ENCODE data around the gene OSBPL5.

The OSBPL5 gene

DNA sequence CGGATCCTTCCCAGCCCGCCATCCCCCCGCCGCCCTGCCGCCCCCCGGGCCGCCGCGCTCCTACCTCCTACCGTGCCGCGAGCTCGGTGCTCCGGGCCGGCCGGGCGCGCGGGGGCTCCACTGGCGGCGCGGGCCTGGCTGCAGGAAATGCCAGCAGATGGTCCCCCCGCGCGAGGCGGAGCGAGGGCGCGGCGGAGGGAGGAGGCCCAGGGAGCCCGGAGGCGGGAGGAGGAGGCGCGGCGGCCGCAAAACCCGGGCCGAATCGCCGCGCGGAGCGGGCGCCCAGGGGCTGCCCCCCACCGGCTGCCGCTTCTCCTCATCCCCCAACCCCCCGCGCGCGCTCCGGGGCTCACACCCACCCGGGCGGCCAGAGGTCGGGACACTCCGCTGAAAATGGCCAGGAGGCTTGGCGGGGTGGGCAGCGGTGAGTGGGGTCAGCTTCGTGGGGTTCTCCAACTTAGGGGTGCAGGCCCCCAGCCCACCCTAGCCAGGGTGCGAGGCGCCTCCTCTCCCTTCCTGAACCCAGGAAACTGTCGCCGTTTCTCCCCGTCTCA lies at the start of gene OSBPL5:
TSS of gene OSBPL5 (minus strand) at position 159 of the 554 bp plus-strand sequence. CDS start 36,162 bp downstream, outside the sequence.
- DNase-seq (ENCODE audit: low read depth in 2 of 2), result peak in 1 of 2 donors; percentile 28

GRCh38 chr11:3214420-3214699 lies 49.2 kb upstream of the OSBPL5 start:
- no peak for DNase-seq (ENCODE audit: low read depth in 2 of 2)

GRCh38 chr11:3213659-3214419 lies 48.7 kb upstream of the OSBPL5 start:
- no peak for DNase-seq (ENCODE audit: low read depth in 2 of 2)

DNA sequence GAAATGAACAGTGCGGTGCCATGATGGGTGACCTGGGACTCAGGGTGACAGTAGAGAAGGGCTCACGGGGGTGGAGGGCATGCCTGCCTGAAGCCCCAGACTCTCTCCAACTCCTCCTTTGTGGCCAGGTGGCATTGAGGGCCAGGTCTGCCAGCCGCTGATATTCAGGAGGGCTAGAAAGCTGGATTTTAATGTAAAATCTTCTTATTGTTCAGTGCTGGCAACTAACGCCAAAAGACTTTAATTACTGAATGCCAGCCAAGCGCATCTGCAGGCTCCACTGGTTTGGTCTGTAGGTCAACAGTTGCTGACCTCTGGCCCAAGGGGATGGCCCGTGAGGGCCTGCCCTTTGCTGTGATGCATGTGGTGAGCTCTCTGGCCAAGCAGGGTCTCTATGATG lies 43.2 kb upstream of the OSBPL5 start:
- no peak for DNase-seq (ENCODE audit: low read depth in 2 of 2)

- DNase-seq (ENCODE audit: low read depth in 2 of 2), result no peak
Measured at GRCh38 chr11:3207526-3208189, 42.5 kb upstream of the OSBPL5 start.

DNA sequence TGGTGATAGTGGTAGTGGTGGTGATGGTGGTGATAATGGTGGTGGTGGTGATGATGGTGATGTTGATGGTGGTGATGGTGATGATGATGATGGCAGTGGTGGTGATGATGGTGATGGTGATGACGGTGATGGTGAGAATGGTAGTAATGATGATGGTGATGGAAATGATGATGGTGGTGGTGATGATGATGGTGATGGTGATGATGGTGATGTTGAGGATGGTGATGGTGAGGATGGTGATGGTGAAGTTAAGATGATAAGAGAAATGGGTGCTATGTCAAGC lies 41.8 kb upstream of the OSBPL5 start:
- no peak for DNase-seq (ENCODE audit: low read depth in 2 of 2)

- DNase-seq (ENCODE audit: low read depth in 2 of 2), result no peak
Measured at GRCh38 chr11:3206156-3206921, 41.2 kb upstream of the OSBPL5 start.

GRCh38 chr11:3205261-3206155 lies 40.4 kb upstream of the OSBPL5 start:
- DNase-seq (ENCODE audit: low read depth in 2 of 2), result no peak

DNA sequence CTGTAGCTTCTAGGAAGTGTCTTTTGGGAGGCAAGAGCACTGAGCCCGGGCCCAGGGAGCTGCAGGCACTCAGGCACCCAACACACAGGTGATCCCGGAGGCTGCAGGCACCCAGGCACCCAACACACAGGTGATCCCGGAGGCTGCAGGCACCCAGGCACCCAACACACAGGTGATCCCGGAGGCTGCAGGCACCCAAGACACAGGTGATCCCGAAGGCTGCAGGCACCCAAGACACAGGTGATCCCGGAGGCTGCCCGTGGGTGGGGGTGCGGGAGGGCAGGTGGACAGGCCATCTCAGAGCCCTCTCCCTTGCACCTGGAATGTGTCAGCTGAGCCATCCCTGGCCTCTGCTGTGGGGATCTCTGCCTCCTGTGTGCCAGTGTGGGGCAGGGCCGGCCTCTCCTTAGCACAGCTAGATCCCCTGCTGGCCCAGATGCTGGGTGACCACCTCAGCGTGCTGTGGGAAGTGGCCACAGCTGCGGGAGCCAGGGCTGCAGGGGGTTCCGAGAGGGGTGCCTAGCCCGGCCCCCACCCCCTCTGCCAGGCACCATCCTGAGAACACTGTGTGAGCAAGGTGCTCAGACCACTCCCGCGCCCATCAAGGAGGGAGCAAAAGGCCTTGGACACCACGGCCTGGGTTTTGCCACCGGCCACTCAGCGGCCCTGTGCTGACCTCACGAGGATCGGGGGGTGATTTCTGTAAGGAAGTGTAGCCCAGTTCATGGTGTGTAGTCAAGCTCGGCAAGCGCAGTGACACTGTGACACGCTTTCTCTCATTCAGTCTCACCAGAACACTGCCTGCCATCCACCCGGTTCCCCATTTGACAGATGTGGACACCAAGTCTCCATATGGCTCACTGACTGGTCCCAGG lies 39.3 kb upstream of the OSBPL5 start:
- DNase-seq (ENCODE audit: low read depth in 2 of 2), result no peak

- DNase-seq (ENCODE audit: low read depth in 2 of 2), result no peak
Measured at GRCh38 chr11:3203221-3204043, 38.3 kb upstream of the OSBPL5 start.

GRCh38 chr11:3202759-3203158 lies 37.6 kb upstream of the OSBPL5 start:
- DNase-seq (ENCODE audit: low read depth in 2 of 2), result no peak

- no peak for DNase-seq (ENCODE audit: low read depth in 2 of 2)
Measured at GRCh38 chr11:3202305-3202704, 37.2 kb upstream of the OSBPL5 start.

GRCh38 chr11:3201677-3202181 lies 36.6 kb upstream of the OSBPL5 start:
- no peak for DNase-seq (ENCODE audit: low read depth in 2 of 2)

DNA sequence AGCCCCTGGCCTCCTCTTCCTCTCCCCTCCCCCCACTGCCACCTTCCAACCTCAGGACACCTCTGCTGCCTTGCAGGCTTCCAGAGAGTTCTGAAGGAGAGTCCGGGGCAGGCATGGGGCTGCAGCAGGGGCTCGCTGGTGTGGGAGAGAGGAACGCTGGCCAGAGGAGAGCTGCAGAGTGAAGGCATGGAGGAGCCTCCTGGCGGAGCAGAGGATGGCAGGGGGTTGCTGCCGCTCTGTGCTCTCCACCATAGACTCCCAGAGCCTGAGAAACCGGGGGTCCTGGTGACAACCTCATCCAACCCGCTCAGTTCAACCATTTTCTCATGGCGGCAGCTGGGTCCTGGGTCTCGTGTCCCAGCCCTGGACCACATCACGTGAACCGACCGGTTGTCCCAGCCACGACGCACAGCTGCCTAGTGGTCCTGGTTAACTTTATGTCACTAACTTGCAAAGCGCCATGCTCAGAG lies 36.0 kb upstream of the OSBPL5 start:
- no peak for DNase-seq (ENCODE audit: low read depth in 2 of 2)

GRCh38 chr11:3200388-3201111 lies 35.4 kb upstream of the OSBPL5 start:
- DNase-seq (ENCODE audit: low read depth in 2 of 2), result no peak

DNA sequence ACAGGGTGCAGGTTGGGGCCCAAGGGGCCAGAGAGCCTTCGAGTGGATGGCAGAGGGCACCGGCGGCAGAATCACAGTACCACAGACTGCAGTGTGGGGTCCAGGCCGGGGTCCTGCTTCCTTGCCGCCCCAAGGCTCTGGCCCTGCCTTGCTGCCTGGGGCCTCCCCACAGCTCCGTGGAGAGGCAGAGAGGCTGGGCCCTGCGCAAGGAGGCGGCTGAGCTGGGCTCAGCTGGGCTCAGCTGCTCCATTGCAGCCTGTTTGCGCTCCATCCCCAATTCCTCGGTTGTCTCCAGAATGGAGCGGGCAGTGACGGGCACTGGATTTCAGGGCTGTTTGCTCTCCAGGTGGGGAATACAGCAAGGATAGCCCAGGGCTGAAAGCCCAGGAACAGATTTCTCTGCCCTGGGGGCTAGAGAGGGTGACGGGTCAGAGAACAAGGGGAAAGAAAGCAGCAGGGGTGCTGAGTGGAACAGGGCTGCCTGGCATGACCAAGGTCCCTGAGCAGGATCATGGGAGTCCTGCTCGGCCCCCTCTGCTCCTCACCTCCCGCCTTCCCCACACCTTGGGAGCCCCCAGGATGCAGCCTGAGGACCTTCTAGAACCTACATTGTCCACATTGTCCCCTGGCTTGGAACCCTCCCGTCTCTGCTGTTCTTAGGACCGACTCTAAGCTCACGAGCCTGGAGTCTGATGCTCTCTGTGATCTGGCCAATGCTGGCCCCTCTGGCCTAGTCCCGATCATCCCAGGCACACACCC lies 34.6 kb upstream of the OSBPL5 start:
- DNase-seq (ENCODE audit: low read depth in 2 of 2), result no peak

DNA sequence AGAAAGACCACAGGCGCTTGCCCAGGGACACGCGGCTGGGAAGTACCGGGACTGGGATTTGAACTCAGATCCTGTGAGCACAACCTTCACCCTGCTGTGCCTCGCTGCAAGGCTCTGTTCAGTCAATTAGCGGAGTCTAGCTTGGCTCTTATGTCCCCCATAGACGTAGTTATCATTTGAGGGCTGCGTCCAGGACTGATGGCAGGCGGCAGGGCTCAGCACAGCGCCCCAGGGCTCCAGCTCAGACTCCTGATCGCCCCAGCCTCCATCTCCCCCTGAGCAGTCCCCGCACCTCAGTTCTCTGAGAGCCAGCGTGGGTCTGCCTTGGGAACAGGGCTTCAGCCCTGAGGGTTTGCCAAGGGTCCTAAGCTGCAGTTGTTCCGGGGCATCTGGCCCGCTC lies 33.7 kb upstream of the OSBPL5 start:
- no peak for DNase-seq (ENCODE audit: low read depth in 2 of 2)

DNA sequence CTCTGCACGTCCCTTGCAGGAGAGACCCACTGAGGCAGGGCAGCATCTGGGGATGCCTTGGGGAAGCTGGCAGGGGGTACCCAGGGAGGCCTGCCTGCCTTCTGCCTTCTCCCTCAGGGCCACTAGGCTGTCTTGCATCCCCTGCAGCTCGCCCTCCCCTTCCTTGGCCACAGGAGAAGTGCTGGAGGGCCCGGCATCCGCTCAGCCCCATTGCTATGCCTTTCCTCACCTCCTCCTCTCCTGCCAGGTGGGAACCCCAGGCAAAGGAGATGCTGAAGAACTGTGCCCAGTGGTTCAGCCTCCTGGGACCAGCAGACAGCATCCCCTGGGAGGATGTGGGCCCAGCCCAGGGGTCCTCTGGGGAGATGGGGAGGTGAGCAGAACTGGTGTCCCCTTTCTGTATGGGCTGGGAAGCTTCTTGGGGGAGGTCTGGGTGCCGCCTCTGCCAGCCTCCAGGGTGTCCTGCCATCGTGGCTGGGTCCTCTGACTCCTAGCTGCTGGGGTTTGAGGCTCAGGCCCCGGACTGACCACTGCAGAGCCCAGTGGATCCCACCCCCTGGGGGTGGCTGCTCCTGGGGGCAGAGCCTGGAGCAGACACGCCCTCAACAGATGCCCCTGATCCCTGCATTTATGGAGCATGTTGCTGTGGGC lies 32.9 kb upstream of the OSBPL5 start:
- no peak for DNase-seq (ENCODE audit: low read depth in 2 of 2)
